Activated CD4-positive, alpha-beta T cell treated with anti-CD3 and anti-CD28 coated beads, Interleukin-2, amount 10 ng/mL, durations not matched to agents 24 days and 14 days (primary cell): ENCODE results near the gene STARD3. TPM values are rescaled to one million over a fixed set of nuclear protein-coding genes. Genes with fewer than 3 reads are reported as not detected.
A peak's percentile ranks its signal among the peaks of the same experiment; 100 is the strongest.

ENCODE experiments used
- DNase-seq: peaks from one replicate; pipeline ENCODE4 v3.0.0; 2022
- H3K27ac Mint-ChIP-seq: one replicate; pipeline ENCODE4 v1.8.0; 2022; ENCODE audit warnings: mild to moderate bottlenecking, mixed read lengths
- H3K27me3 Mint-ChIP-seq: one replicate; pipeline ENCODE4 v1.8.0; 2022; ENCODE audit warnings: mixed read lengths
- H3K36me3 Mint-ChIP-seq: one replicate; pipeline ENCODE4 v1.8.0; 2022; ENCODE audit warnings: low read depth, mild to moderate bottlenecking, mixed read lengths
- H3K4me1 Mint-ChIP-seq: one replicate; pipeline ENCODE4 v1.8.0; 2021; ENCODE audit warnings: mixed read lengths
- H3K4me3 Mint-ChIP-seq: one replicate; pipeline ENCODE4 v1.8.0; 2022; ENCODE audit warnings: mild to moderate bottlenecking, moderate library complexity, mixed read lengths
- H3K9me3 Mint-ChIP-seq: one replicate; pipeline ENCODE4 v1.8.0; 2021; ENCODE audit warnings: mixed read lengths
- intact Hi-C: fragments of 100-400 bp; cut with micrococcal nuclease; formaldehyde crosslinking; loops from one replicate; pipeline ENCODE4 v1.15.1; 2023
- total RNA-seq: library from RNA; stranded (reverse); gene quantifications from 2 replicates; pipeline ENCODE4 v1.2.3, GENCODE V29; 2022

The STARD3 gene
- total RNA-seq, 1 donor from 2014 or later, result 53.6 TPM

- DNase-seq, result no peak
- Mint-ChIP-seq H3K9me3 (no peaks in the 10 kb centered on the region), H3K4me3 (no peak overlapping the region), H3K27me3 (no peaks in the 10 kb centered on the region), H3K4me1 (peaks cover 51% of the 10 kb centered on the region), H3K27ac (no peak overlapping the region), H3K36me3 (peaks cover 3% of the 10 kb centered on the region)
- intact Hi-C loops, result no loop called here
These were observed 5.5 kb downstream of the STARD3 start for GRCh38 chr17:39642291-39643074.

GRCh38 chr17:39643271-39643670, 6.3 kb downstream of the STARD3 start:
- H3K27ac Mint-ChIP-seq, result no peak overlapping the region
- peaks cover 3% of the 10 kb centered on the region for H3K36me3 Mint-ChIP-seq
- no peaks in the 10 kb centered on the region for H3K27me3 Mint-ChIP-seq
- no peak overlapping the region for H3K4me3 Mint-ChIP-seq
- peaks cover 44% of the 10 kb centered on the region for H3K4me1 Mint-ChIP-seq
- intact Hi-C loops, result no loop called here
- DNase-seq, result no peak
- no peaks in the 10 kb centered on the region for H3K9me3 Mint-ChIP-seq

DNA sequence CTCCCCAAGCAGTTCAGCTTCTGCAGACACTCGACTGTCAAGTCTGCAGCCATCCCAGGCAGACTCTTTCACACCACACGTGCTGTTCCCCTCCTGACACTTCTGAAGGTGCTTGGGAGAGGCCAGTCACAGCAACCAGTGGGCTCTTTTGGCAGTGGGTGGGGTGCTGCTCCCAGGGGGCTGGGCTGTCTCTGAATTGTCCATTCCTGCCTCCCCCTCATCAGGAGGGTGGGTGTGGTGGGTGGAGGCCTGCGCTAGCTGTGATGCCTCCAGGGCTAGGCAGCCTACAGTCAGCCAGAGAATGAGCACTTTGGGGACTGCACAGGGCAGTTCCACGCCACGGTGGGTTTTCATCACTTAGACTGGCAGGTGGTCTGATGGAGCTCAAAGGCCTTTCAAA, 10.3 kb downstream of the STARD3 start:
- peaks cover 23% of the 10 kb centered on the region for H3K4me1 Mint-ChIP-seq
- intact Hi-C loops, result no loop called here

GRCh38 chr17:39648616-39649366, 11.8 kb downstream of the STARD3 start:
- Mint-ChIP-seq H3K27me3 (no peaks in the 10 kb centered on the region), H3K36me3 (no peaks in the 10 kb centered on the region), H3K4me1 (peaks cover 13% of the 10 kb centered on the region), H3K4me3 (no peak overlapping the region), H3K27ac (peak overlapping the region; percentile 8), H3K9me3 (no peaks in the 10 kb centered on the region)
- DNase-seq, result no peak
- intact Hi-C loops, result no loop called here

More for the DNA sequence above, 10.3 kb downstream of the STARD3 start:
- no peaks in the 10 kb centered on the region for H3K27me3 Mint-ChIP-seq
- no peaks in the 10 kb centered on the region for H3K9me3 Mint-ChIP-seq
- H3K4me3 Mint-ChIP-seq, result no peak overlapping the region
- DNase-seq, result no peak
- no peak overlapping the region for H3K27ac Mint-ChIP-seq
- H3K36me3 Mint-ChIP-seq, result no peaks in the 10 kb centered on the region

DNA sequence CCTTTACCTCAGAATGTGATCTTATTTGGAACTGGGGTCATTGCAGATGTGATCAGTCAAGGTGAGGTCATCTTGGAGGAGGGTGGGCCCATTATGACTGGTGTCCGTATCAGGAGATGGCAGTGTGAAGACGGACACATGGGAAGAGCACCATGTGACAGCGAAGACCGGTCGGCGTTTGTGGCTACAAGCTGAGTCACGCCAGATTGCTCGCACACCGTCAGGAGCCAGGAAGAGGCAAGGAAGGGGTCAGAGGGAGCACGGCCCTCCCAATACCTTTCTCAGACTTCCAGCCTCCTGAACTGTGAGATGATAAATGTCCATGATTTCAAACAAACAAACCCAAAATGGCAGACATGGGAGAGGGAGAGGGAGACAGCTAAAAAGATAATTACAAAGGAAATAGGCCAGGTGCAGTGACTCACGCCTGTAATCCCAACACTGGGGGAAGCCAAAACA, 13.2 kb downstream of the STARD3 start:
- Mint-ChIP-seq H3K27me3 (no peaks in the 10 kb centered on the region), H3K4me3 (no peak overlapping the region), H3K36me3 (no peaks in the 10 kb centered on the region), H3K27ac (no peak overlapping the region), H3K9me3 (no peaks in the 10 kb centered on the region), H3K4me1 (peaks cover 14% of the 10 kb centered on the region)
- no peak for DNase-seq
- intact Hi-C loops, result no loop called here

DNA sequence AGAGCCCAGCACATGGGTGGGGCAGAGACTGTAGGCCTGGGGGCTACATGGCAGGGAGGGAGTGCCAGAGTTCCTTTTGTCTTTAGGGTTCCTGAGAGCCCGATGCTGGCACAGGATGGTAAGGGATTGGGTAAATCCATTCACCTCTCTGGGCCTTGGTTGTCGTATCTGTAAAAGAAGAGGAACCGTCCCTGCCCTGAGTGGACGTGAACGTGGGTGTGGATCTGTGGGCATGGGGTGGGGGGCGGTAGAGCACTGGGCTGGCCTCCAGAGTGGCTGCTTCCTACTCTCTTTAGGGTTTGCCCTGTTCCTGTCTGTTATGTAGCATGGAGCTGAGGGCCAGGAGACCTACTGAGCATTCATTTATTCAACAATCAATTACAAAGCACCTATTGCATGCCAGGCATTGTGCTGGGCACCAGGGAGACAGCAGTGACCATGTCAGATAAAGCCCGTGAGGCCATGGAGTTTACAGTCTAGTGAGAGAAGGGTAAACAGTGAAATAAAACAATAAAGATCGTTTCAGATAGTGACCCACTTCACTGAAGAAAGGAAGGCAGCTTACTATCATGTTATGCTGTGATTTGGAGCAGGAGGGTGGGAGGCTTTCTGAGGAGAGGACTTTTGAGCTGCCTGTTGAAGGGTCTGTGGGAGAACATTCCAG, 15.1 kb downstream of the STARD3 start:
- no peaks in the 10 kb centered on the region for H3K27me3 Mint-ChIP-seq
- H3K9me3 Mint-ChIP-seq, result no peaks in the 10 kb centered on the region
- peaks cover 2% of the 10 kb centered on the region for H3K36me3 Mint-ChIP-seq
- no peak overlapping the region for H3K27ac Mint-ChIP-seq
- peaks cover 14% of the 10 kb centered on the region for H3K4me1 Mint-ChIP-seq
- DNase-seq, result no peak
- no peak overlapping the region for H3K4me3 Mint-ChIP-seq
- intact Hi-C loops, result no loop called here

DNA sequence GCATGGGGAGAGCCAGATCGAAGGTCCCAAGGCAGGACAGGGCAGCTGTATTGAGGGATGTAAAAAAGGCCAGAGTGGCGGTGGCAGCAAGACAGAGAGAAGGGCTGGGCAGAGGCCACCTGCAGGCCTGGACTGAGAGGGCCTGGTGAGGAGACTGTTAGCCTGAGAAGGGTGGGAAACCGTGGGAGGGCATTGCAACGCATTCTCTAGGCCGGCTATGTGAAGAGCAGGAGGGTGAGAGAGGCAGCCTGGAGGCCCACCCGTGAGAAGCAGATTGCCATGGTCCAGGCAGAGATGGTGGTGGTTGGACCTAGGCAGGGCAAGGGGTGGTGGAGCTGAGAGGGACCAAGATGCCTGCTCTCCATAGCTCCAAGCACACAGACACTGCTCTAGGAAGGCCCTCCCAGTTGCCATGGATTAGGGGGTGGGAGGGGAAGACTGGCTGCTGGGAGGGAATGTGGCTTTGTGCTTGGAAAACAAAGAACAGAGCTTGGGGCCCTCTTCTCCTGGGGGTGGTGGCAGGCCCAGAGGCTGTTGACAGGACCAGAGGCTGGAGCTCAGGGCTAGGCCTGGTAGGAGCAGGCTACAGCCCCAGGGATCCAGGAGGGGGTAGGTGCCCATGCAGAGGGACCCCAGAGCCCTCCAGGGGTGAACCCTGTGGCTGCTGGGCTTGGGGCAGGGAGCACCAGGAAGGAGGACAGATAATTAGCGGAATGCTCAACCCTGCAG, 15.8 kb downstream of the STARD3 start:
- Mint-ChIP-seq H3K27me3 (no peaks in the 10 kb centered on the region), H3K4me1 (peaks cover 14% of the 10 kb centered on the region), H3K27ac (no peak overlapping the region), H3K4me3 (no peak overlapping the region), H3K9me3 (no peaks in the 10 kb centered on the region), H3K36me3 (peaks cover 3% of the 10 kb centered on the region)
- no peak for DNase-seq
- intact Hi-C loops, result no loop called here

DNA sequence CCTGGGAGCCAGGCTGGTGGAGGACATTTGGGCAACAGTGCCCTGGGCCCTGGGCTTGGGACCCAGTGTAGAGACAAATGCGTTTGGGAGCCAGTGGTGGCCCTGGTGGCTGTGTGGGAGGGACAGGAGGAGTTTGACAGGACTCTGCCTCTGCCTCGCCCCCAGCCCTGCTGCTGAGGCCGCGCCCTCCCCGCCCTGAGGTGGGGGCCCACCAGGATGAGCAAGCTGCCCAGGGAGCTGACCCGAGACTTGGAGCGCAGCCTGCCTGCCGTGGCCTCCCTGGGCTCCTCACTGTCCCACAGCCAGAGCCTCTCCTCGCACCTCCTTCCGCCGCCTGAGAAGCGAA, 16.3 kb downstream of the STARD3 start:
- Mint-ChIP-seq H3K36me3 (peaks cover 5% of the 10 kb centered on the region), H3K4me3 (no peak overlapping the region), H3K4me1 (peaks cover 14% of the 10 kb centered on the region), H3K27ac (no peak overlapping the region), H3K9me3 (no peaks in the 10 kb centered on the region), H3K27me3 (no peaks in the 10 kb centered on the region)
- intact Hi-C loops, result no loop called here
- no peak for DNase-seq

- no peak overlapping the region for H3K4me3 Mint-ChIP-seq
- H3K36me3 Mint-ChIP-seq, result peaks cover 7% of the 10 kb centered on the region
- H3K27ac Mint-ChIP-seq, result no peak overlapping the region
- peaks cover 14% of the 10 kb centered on the region for H3K4me1 Mint-ChIP-seq
- no peaks in the 10 kb centered on the region for H3K27me3 Mint-ChIP-seq
- intact Hi-C loops, result no loop called here
- no peaks in the 10 kb centered on the region for H3K9me3 Mint-ChIP-seq
- DNase-seq, result peak; percentile 94
These were observed 16.9 kb downstream of the STARD3 start for GRCh38 chr17:39653662-39654331.

DNA sequence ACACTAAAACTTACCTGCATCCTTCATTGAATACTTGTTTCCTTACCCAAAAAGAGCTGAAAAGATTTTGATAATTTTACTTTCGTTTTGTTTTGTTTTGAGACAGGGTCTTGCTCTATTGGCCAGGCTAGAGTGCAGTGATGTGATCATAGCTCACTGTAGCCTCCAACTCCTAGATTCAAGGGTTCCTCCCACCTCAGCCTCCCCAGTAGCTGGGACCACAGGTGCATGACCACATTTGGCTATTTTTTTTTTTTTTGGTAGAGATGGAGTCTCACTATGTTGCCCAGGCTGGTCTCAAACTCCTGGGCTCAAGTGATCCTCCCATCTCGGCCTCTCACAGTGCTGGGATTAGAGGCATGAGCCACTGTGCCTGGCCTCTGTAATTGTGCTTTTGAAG, 18.2 kb downstream of the STARD3 start:
- Mint-ChIP-seq H3K27ac (no peak overlapping the region), H3K4me1 (peaks cover 13% of the 10 kb centered on the region), H3K27me3 (no peaks in the 10 kb centered on the region), H3K36me3 (peaks cover 11% of the 10 kb centered on the region), H3K4me3 (no peak overlapping the region), H3K9me3 (no peaks in the 10 kb centered on the region)
- intact Hi-C loops, result no loop called here
- DNase-seq, result no peak

DNA sequence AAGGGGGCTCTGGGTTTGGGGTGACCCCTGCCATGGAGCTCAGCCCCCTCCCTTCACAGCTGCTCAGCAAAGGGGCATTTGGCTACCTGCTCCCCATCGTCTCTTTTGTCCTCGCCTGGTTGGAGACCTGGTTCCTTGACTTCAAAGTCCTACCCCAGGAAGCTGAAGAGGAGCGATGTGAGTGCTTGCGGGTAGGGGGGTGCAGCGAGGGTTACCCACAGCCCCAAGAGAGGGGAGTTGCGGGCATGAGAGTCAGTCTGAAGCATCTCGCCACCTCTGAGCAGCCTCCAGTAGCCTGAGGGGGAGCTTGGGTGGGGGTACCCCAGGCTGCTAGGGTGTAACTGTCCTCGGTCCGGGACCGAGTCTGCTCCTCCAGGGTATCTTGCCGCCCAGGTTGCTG, 21.4 kb downstream of the STARD3 start:
- Mint-ChIP-seq H3K27me3 (no peaks in the 10 kb centered on the region), H3K27ac (no peak overlapping the region), H3K36me3 (peaks cover 19% of the 10 kb centered on the region), H3K9me3 (no peaks in the 10 kb centered on the region), H3K4me3 (no peak overlapping the region), H3K4me1 (peaks cover 11% of the 10 kb centered on the region)
- intact Hi-C loops, result no loop called here
- DNase-seq, result no peak

DNA sequence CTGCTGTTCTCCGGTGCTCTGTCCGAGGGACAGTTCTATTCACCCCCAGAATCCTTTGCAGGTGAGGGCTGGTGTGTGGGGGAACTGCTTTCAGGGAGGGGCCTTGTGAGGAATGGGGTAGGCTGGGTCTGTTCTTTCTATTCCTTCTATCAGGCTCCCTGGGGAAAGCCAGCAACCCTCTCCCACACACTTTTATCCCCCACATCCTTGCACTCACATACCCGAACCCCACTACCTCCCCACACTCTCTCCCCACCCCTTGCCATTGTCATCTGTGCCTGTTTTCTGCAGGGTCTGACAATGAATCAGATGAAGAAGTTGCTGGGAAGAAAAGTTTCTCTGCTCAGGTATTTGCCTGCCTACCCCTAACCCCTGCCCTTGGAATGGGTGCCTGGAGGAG, 21.8 kb downstream of the STARD3 start:
- no peak for DNase-seq
- H3K27ac Mint-ChIP-seq, result no peak overlapping the region

GRCh38 chr17:39659279-39660010, 22.5 kb downstream of the STARD3 start:
- no peaks in the 10 kb centered on the region for H3K9me3 Mint-ChIP-seq
- H3K4me3 Mint-ChIP-seq, result no peak overlapping the region
- no peaks in the 10 kb centered on the region for H3K27me3 Mint-ChIP-seq
- no peak for DNase-seq
- peaks cover 5% of the 10 kb centered on the region for H3K4me1 Mint-ChIP-seq
- intact Hi-C loops, result no loop called here
- H3K27ac Mint-ChIP-seq, result no peak overlapping the region
- peaks cover 19% of the 10 kb centered on the region for H3K36me3 Mint-ChIP-seq

More for the DNA sequence above, 21.8 kb downstream of the STARD3 start:
- Mint-ChIP-seq H3K9me3 (no peaks in the 10 kb centered on the region), H3K36me3 (peaks cover 19% of the 10 kb centered on the region), H3K4me3 (no peak overlapping the region), H3K4me1 (peaks cover 9% of the 10 kb centered on the region), H3K27me3 (no peaks in the 10 kb centered on the region)
- intact Hi-C loops, result no loop called here
